ENCODE measurements around the gene TNIK.

TNIK gene

DNA sequence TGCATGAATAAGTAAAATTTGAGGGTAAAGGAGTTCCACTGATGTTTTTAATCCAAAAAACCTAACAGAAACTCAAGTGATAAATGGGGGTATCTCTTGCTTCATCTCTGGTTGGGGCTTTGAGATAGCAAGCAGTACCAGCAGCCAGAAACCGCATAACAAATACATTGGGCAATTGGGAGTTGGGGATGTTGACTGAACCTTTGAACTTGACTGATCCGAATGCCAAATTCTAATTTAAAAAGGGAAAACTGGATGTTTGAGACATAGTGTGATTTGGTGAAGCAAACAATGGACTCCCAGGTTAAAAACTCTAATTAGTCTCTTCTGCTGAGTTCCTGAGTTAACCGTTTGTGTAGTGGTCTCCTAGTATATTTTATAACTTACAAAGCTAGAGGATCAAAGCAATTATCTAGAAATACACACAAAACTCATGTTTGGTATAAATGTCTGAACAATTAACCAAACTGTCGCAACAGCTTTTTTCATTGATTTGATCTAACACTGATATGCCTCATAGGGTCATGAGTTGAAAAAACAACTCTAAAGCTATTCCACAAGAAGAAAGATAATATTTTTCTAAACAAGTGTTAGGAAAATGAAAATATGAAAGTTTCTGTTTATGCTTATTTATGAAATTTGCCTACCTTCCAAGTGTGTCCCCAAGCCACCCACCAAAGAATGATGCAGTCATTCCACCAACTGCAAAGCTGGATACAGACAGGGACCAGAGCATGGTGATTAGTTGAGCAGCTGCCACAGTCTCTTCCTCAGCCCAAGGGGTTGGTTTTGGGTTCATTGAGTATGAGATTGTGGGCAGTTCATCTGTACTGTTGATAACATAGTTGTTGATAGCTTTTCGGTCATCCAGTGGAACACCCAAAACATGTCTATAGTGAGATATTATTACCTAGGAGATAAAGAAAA lies 446.1 kb downstream of the TNIK start:
- no peak for DNase-seq

- no peak for DNase-seq
These were observed 448.3 kb downstream of the TNIK start for GRCh38 chr3:171011873-171012336.
